CD4-positive, alpha-beta T cell treated with Interleukin-10 for 1 hour (primary cell): Measurements from ENCODE around the gene RBM10.
A peak's percentile ranks its signal among the peaks of the same experiment; 100 is the strongest.

Experiments
- DNase-seq: peaks from one replicate; pipeline ENCODE4 v3.0.0-alpha.2; 2020

Gene RBM10

DNA sequence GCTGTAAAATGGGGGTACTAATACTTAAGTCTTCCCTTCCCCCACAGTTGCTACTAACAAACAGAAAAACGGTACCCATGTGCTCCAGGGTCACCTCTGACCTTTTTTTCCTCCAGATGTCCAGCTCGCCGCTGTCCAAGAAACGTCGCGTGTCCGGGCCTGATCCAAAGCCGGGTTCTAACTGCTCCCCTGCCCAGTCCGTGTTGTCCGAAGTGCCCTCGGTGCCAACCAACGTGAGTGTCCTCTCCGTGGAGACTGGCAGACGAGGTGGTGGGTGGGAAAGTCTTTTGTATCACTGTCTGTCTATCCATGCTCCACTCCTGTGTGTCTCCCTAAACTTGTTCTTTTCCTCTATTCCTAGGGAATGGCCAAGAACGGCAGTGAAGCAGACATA lies 53.7 kb downstream of the RBM10 start:
- DNase-seq: no peak

DNA sequence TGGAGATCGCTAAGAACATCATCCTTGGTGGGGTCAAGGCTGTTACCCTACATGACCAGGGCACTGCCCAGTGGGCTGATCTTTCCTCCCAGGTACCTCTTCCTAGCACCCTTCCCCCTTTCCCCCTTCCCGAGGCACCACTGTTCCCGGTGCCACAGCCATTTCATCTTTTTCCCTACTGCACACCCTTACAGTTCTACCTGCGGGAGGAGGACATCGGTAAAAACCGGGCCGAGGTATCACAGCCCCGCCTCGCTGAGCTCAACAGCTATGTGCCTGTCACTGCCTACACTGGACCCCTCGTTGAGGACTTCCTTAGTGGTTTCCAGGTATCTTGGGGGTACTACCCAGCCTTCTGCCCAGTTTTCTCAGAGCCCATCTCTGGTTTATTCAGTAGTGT lies 54.3 kb downstream of the RBM10 start:
- no peak for DNase-seq

DNA sequence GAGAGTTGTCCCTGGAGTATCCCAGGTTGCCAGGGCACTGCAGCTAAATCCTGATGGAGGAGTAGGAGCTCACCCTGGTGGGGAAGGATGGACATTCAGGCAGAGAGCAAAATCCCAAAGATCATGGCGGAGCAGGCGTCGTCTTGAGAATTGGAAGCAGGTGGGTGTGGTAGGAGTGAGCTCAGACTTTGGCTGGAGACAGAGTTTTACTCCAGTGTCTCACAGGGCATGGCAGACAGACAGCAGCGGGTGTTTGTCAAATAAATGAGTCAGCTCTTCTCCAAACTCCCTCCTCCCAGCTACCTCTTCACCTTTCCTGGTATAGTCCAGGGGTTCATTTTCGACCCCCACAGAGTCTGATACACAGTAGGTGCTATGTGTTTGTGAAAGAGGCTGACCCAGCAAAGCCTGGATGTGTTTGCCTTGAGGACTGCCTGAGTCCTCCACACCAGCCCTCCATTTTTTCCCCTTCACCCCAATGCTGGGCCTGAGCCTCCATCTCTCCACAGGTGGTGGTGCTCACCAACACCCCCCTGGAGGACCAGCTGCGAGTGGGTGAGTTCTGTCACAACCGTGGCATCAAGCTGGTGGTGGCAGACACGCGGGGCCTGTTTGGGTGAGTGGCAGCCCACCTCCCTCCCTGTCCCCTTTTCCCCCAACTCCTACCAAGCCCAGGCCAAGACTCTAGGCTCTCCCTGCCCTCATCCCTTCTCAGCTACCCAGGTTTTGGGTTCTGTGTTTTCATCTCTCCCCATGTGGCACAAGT lies 55.5 kb downstream of the RBM10 start:
- no peak for DNase-seq

DNA sequence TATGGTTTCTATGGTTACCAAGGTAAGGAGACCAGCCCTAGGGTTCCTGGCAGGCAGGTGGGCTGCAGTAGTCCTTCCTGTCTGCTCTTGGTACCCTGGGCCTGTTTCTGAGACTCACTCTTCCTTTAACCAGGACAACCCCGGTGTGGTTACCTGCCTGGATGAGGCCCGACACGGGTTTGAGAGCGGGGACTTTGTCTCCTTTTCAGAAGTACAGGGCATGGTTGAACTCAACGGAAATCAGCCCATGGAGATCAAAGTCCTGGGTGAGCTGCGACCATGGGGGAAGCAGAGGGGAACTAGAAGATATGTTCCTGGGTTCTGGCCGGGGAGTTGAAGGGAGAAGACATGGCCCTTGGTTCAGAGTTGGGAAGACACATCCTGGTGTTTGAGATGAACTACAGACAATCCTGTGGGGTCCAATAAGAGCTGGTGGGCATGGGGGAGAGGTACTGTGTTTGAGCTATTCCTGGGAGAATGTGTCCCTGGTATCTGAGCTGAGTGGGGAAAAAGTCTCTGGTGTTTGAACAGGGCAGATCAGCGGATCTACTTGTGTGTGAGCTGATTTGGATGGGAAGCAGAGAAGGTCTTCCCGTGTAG lies 56.4 kb downstream of the RBM10 start:
- no peak for DNase-seq

DNA sequence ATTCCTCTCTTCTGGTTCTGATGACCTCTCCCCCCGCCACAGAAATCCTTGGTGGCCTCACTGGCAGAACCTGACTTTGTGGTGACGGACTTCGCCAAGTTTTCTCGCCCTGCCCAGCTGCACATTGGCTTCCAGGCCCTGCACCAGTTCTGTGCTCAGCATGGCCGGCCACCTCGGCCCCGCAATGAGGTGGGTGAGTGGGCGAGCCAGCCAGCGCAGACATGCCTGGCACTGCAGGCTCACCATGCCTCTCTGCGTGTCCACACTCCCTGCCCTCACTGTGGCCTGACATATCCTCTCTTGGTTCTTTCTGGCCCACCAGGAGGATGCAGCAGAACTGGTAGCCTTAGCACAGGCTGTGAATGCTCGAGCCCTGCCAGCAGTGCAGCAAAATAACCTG lies 57.3 kb downstream of the RBM10 start:
- no peak for DNase-seq

DNA sequence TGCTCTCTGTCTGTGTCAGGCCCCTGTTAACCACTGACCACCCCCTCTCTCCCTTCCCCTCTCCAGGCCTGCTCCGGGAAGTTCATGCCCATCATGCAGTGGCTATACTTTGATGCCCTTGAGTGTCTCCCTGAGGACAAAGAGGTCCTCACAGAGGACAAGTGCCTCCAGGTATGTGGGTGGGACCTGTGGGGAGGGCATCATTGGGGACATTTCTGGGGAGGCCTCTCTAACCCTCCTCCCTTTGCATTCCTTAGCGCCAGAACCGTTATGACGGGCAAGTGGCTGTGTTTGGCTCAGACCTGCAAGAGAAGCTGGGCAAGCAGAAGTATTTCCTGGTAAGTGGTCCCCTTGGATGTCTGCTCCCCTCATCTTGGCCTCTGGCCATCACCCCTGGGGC lies 57.9 kb downstream of the RBM10 start:
- DNase-seq: no peak

DNA sequence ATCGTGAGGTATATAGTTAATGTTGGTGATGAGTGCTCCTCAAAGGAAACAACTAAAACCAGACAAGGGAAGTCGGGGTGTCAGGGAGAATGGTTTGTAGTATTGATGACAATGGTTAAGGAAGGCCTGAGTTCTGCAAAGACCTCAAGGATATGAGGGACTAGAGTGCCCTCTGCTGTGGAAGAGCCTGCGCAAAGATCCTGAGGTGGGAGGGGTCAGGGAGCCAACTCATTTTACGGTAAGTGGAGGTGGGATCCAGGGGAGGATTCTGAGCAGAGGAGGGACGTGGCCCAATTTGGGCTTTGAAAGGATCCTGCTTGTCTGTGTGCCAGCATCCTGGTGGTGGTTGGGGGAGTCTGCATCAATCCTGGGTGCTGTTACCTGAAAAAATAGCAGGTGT lies 59.9 kb downstream of the RBM10 start:
- no peak for DNase-seq

DNA sequence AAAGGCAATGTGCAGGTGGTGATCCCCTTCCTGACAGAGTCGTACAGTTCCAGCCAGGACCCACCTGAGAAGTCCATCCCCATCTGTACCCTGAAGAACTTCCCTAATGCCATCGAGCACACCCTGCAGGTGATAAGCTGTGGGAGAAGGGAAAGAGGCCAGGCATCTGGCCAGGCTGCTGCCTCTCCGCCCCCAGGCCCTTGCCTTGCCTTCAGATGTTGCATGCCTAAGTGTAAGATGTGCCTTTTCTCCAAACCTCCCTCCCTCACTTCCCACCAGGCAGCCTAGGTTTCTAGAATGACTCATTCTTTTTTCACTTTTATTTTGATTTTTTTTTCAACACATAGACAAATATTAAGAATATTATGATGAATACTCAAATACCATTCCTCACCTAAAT lies 61.3 kb downstream of the RBM10 start:
- no peak for DNase-seq

DNA sequence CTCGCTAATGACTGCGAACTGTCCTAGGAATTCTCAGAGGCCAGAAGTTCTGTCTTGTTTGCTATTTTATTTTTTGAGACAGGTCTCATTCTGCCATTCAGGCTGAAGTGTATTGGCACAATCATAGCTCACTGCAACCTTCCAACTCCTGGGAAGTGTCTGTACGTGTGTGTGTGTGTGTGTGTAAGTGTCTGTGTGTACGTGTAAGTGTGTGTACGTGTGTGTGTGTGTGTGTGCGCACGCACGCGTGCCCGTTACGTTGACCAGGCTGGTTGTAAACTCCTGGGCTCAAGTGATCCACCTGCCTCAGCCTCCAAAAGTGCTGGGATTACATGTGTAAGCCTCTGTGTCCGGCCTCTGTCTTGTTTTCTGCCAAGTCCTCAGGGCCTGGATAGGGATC lies 63.1 kb downstream of the RBM10 start:
- no peak for DNase-seq

DNA sequence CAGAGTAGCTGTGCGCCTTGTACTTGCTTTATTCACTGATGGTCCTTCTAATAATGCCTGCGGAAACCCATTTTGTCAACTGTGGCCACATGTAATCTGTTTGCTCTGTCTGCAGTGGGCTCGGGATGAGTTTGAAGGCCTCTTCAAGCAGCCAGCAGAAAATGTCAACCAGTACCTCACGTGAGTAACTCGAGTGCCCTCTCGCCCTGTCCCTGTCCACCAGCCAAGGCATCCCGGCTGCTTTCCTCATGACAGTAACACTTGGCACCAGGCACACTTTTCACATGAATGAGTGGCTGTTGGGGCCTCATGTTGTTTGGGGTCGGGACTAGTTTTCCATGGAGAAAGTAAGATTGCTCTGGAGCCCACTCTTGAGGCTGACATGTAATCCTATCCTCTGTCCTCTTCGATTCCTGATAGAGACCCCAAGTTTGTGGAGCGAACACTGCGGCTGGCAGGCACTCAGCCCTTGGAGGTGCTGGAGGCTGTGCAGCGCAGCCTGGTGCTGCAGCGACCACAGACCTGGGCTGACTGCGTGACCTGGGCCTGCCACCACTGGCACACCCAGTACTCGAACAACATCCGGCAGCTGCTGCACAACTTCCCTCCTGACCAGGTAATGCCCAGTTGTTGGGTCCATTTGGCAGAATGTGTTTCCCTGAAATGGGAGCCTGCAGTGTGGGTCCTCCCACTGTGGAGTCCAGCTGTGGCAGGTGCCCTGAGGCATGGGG lies 64.7 kb downstream of the RBM10 start:
- no peak for DNase-seq

DNA sequence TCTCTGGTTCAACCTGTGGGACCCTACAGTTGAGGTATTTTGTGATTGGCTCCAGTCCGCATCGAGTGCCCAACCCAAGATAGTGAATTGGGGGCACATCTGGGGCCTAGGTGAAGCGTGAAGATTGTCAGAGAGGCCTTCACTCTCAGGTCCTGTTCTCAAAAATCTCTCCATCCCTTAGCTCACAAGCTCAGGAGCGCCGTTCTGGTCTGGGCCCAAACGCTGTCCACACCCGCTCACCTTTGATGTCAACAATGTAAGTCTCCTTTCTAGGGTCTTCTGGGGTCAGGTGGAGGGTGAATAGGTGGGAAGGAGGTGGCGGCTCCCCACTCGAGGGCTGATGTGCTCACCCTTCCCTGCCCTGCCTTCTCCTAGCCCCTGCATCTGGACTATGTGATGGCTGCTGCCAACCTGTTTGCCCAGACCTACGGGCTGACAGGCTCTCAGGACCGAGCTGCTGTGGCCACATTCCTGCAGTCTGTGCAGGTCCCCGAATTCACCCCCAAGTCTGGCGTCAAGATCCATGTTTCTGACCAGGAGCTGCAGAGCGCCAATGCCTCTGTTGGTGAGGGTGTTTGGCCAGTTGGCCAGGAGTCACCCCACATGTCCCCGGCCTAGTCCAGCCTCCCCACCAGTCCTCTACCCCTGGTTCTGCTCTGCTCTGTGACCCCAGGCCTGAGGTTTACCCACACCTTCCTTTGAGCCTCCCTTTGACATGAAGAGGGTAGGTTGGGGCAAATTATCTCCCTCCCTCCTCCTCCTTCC lies 65.8 kb downstream of the RBM10 start:
- DNase-seq: no peak

DNA sequence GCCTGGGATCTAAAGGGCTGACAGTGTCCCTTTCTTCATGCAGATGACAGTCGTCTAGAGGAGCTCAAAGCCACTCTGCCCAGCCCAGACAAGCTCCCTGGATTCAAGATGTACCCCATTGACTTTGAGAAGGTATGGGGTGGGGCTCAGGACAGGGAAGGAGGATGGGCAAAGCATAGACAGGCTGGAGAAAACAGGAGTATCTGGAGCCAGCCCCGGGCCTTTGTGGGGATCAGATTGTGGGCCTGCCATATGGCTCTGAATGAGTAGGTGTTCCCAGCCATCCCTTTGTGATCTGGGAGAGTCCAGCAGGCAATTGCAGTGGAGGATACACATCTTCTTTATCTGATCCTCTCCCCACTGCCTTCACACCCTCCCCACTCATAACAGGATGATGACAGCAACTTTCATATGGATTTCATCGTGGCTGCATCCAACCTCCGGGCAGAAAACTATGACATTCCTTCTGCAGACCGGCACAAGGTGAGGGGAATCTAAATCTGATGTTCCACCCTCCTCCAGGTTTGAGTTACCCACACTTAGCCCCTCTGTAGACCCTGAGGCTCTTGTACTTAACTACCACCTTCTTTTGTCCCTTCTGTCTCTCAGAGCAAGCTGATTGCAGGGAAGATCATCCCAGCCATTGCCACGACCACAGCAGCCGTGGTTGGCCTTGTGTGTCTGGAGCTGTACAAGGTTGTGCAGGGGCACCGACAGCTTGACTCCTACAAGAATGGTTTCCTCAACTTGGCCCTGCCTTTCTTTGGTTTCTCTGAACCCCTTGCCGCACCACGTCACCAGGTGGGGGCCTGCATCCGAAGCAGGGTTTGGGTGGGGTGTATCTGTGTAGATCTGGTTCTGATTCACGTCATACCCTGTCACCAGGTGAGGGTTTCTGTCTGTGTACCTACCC lies 67.6 kb downstream of the RBM10 start:
- no peak for DNase-seq

DNA sequence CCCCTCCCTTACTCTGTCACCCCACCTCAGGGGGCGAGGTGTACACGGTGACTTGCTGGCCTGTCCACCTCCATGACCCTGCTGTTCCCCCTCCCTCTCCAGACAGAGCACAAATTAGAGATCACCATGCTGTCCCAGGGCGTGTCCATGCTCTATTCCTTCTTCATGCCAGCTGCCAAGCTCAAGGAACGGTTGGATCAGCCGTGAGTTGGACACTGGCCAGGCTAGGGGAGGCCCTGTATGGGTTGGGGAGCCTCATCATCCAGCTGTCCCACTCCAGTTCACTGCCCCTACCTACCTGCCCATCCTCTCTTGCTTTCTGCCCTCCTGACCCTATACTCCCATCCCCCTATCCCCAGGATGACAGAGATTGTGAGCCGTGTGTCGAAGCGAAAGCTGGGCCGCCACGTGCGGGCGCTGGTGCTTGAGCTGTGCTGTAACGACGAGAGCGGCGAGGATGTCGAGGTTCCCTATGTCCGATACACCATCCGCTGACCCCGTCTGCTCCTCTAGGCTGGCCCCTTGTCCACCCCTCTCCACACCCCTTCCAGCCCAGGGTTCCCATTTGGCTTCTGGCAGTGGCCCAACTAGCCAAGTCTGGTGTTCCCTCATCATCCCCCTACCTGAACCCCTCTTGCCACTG lies 69.5 kb downstream of the RBM10 start:
- no peak for DNase-seq

DNA sequence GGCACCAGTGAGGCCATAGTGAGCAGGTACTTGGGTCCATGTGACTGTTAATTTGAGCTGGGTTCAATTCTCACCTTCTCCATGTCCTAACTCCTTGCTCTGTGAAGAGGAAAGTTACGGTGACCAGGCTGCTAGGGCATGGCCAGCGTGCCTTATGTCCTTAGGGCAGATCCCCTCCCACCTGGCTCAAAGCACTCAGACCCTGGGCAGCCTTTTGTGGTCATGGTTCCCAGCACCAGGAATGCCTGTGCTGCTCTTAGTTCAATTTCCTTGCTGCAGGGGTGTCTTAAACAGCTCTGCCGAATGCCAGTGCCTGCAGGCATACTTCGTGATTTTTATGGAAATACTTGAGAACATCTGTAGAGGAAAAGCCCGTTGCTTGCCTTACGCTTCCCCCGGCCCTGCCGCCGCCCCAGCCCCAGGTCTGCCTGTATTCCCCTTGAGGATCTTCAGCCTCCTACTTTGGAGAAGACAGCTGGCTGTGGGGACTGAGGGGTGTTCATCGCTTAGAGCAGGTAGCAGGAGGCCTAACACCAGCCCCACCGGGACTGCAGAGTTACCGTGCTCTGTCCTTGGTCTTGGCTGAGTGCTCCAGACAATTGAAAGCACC lies 70.4 kb downstream of the RBM10 start:
- no peak for DNase-seq

DNA sequence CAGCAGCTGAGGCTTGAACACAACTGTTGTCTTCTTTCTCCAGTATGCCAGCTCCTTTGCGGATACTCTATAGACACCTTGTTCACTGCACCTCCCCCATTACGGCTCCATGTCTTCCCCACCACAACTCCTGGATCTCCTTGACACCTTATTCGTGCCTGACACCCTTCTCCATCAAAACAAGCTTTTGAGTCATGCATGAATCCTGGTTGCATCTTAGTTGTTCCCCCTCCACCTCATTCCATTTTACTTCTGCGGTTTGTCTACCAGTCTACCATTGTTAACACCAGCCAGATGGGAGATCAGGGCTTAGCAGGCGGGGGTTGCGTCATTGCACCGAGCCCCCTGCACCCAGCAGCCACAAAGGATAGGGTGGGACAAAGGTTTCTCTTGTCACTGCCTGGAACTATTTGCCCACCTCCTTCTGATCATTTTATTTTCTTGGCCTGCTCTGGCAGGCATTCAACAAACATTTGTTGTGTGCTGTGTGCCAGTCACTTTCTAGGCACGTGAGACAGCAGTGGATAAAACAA lies 71.4 kb downstream of the RBM10 start:
- DNase-seq: no peak

DNA sequence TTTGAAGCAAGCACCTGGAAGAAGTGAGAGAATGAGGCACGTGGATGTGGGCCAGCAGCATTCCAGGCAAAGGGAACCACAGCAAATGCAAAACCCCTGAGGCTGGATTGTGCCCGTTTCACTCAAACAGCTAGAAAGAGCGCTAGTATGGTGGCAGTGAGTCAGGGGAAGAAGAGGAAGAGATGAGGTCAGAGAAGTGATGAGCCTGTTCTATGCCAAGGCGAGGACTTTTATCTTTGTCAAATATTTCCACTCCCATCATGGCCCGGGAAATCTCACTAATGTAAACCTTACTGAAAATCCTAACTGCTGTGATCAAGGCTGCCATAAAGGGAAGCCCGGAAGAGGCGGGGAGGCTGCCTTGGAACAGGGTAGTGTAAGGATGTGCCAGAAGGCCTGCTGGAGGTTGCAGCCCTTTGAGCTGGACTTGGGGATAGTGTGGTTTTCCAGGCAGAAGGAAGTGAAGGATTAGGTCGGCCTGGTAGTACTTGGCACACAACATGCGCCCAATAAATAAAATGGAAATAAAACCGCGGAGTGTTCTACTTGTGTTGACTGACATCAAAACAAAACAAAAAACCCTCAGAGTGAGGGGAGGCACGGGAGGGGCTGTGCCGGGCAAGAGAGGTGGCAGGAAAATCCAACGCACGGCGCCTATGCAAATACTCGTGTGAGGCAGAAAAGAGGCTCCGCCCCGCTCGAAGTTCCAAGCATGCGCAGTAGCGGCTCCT lies 72.3 kb downstream of the RBM10 start:
- peak; percentile 33 for DNase-seq

DNA sequence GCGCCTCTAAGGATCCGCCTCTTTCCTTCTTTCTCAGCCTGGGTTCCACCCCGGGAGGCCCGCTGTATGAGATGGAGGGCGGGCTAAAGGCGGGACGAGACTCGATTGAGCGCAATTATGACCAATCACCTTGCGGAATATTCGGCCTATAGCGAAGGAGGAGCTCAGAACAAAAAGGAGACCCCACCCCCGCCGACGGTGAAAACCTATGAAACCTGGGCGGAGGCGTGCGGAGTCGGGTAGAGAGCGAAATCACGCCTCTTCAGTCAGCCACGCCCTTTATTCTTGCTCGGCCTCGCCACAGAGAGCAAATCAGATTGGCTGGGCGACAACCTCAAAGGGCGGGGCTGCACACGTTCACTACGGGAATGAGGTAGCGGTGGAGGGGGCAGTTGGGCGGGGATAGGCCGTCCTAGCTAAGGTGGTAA lies 72.8 kb downstream of the RBM10 start:
- DNase-seq: peak; percentile 97

DNA sequence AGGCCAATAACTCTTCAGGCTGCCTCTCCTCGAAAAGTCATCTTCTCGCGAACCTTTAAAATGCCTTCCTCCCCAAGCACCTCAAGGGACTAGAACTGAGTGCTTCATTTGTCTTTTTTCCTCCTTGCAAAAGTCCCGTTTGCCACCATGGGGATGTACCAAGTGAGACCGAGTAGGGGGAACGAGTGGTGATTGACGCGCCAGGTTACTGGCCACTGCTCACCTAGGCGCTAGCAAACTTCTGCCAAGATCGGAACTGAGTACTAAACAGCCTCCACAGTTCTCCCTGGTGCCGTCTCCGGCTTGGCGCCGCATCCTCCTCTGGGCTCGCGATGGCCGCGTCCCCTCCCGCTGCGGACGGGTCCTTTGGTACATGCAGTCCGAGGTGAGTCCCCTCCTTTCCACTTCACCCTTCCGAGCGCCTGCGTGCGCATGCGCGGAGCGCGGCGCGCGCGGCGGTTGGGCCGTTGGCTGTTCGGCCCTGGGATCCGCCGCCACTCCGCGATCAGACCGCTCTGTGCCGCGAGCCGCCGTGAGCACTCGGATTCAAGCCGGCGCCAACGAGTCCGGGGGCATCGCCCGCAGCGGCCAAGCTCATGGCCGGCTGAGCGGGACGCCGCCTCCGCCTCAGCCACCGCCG lies 73.4 kb downstream of the RBM10 start, which contains the start of gene CDK16:
Gene CDK16, plus strand, starts transcription at position 402 of the 640 bp plus-strand sequence. CDS start 4,877 bp downstream, outside the sequence.
- DNase-seq: peak; percentile 84
